Caco-2 (cell line): ENCODE data around the gene MRPL36. TPM values are rescaled to one million over a fixed set of nuclear protein-coding genes. Genes with fewer than 3 reads are reported as not detected.
A peak's percentile ranks its signal among the peaks of the same experiment; 100 is the strongest.

ENCODE experiments used
- BruUV-seq: library from RNA; stranded (reverse); fragments of 400-500 nt; replicated peaks from 2 replicates; lab custom pipeline; 2021; lab: Mats Ljungman, UMichigan
- CTCF ChIA-PET: fragments of 300-600 bp; sonication (Branson Sonifier 250); formaldehyde crosslinking; loops from one replicate; lab custom pipeline; 2022; ENCODE audit warnings: antibody characterized with exemption; lab: Charles Lee
- POLR2A ChIA-PET: fragments of 300-600 bp; sonication (Branson Sonifier 250); formaldehyde crosslinking; loops from one replicate; lab custom pipeline; 2022; ENCODE audit warnings: antibody characterized with exemption; lab: Charles Lee
- DNase-seq, 2 experiments: peaks; one replicate each; pipeline versions ENCODE4 v3.0.0 to v3.0.0-alpha.2; 2020 to 2022
- H3K27me3 ChIP-seq: replicated peaks from 2 replicates; pipeline ENCODE4 v1.6.0; 2011; ENCODE audit warnings: low read length; ENCODE audit not compliant: control insufficient read depth, insufficient read depth
- H3K36me3 ChIP-seq: 2 replicates; pipeline ENCODE4 v1.5.1; 2011; ENCODE audit warnings: low read length; ENCODE audit not compliant: control insufficient read depth, insufficient read depth
- H3K4me1 ChIP-seq: fragments of 250-450 bp; sonication (Bioruptor Pico); 2 replicates; pipeline ENCODE4 v1.5.1; 2020; ENCODE audit warnings: mild to moderate bottlenecking
- H3K4me3 ChIP-seq: 2 replicates; pipeline ENCODE4 v1.5.1; 2011; ENCODE audit warnings: low read depth, mild to moderate bottlenecking, control low read depth, low read length
- H3K9me3 ChIP-seq: fragments of 250-450 bp; sonication (Bioruptor Pico); 2 replicates; pipeline ENCODE4 v1.5.1; 2020; ENCODE audit warnings: mild to moderate bottlenecking, moderate library complexity
- H3K27ac Mint-ChIP-seq: one replicate; pipeline ENCODE4 v1.8.0; 2022; ENCODE audit warnings: mixed read lengths; ENCODE audit not compliant: unreplicated experiment
- H3K27me3 Mint-ChIP-seq: one replicate; pipeline ENCODE4 v1.8.0; 2022; ENCODE audit warnings: mixed read lengths; ENCODE audit not compliant: insufficient read depth, unreplicated experiment
- H3K36me3 Mint-ChIP-seq: one replicate; pipeline ENCODE4 v1.8.0; 2022; ENCODE audit warnings: mild to moderate bottlenecking, mixed read lengths; ENCODE audit not compliant: insufficient read depth, unreplicated experiment
- H3K4me1 Mint-ChIP-seq: one replicate; pipeline ENCODE4 v1.8.0; 2022; ENCODE audit warnings: low read depth, mixed read lengths; ENCODE audit not compliant: unreplicated experiment
- H3K4me3 Mint-ChIP-seq: one replicate; pipeline ENCODE4 v1.8.0; 2022; ENCODE audit warnings: mild to moderate bottlenecking, moderate library complexity, mixed read lengths; ENCODE audit not compliant: unreplicated experiment
- H3K9me3 Mint-ChIP-seq: one replicate; pipeline ENCODE4 v1.8.0; 2022; ENCODE audit warnings: mixed read lengths; ENCODE audit not compliant: unreplicated experiment
- intact Hi-C: fragments of 100-400 bp; cut with micrococcal nuclease; formaldehyde crosslinking; loops from one replicate; pipeline ENCODE4 v1.10.0; 2022; ENCODE audit not compliant: unreplicated experiment
- total RNA-seq: library from RNA; stranded (reverse); gene quantifications from 2 replicates; pipeline ENCODE4 v1.2.3, GENCODE V29; 2022
- TF ChIP-seq, protein P1 (sequence below), 2 experiments: fragments of 200-600 bp in 1 of 2; IDR thresholded peaks; 1 replicate in 1 of 2; 2 replicates in 1 of 2; pipeline versions ENCODE4 v1.5.1 to v1.8.0; 2011 to 2022; ENCODE audit warnings: antibody characterized with exemption in 1 of 2, control low read depth in 1 of 2, inconsistent platforms in 1 of 2, low read depth in 1 of 2, low read length in 1 of 2, mild to moderate bottlenecking in 1 of 2, moderate library complexity in 1 of 2; ENCODE audit not compliant: insufficient read depth in 1 of 2, severe bottlenecking in 1 of 2, unreplicated experiment in 1 of 2

Gene MRPL36
- total RNA-seq, 1 experiment from 2014 or later: 65.9 TPM

DNA sequence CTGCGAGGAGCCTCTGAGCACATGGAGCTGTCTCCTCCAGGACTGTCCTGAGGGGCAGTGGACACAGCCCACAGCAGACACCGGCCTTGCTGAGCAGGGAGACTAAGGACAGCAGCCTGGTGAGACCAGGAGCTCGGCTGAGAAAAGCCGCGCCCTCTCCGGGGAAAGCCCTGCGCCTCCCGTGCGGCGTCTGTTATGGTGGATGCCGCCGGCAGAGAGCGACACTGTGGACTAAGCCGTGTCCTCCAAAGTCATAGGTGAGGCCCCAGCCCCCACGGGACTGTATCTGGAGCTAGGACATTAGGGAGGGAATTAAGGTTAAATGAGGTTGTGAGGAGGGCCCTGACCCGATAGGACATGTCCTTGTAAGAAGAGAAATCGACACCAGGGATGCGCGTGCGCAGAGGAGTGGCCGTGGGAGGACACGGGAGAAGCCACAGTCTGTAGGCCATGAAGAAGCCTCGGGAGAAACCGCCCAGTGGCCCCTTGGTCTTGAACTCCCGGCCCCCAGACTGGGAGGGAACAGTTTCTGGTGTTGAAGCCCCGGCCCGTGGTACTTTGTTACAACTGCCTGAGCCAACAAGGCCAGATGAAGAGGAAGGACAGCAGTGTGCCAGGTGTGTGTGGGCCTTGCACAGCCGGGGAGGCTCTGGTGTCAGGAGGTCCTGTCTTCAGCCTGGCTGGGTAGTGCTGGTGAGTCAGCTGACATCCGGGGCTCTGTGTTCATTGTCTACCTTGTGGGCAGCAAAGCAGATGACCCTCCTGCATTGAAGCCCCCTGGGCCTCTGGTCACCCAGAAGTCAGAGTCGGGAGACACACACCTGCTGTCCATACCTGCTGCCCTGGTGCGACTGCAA, 22.1 kb downstream of the MRPL36 start:
- H3K27me3 ChIP-seq: no peaks in the 10 kb centered on the region
- intact Hi-C loops: no loop called here
- no peaks in the 10 kb centered on the region for H3K9me3 Mint-ChIP-seq
- TF ChIP-seq, protein P1, sequence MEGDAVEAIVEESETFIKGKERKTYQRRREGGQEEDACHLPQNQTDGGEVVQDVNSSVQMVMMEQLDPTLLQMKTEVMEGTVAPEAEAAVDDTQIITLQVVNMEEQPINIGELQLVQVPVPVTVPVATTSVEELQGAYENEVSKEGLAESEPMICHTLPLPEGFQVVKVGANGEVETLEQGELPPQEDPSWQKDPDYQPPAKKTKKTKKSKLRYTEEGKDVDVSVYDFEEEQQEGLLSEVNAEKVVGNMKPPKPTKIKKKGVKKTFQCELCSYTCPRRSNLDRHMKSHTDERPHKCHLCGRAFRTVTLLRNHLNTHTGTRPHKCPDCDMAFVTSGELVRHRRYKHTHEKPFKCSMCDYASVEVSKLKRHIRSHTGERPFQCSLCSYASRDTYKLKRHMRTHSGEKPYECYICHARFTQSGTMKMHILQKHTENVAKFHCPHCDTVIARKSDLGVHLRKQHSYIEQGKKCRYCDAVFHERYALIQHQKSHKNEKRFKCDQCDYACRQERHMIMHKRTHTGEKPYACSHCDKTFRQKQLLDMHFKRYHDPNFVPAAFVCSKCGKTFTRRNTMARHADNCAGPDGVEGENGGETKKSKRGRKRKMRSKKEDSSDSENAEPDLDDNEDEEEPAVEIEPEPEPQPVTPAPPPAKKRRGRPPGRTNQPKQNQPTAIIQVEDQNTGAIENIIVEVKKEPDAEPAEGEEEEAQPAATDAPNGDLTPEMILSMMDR (IDR thresholded peaks at IDR 0.05; ENCODE audit: insufficient read depth in 1 of 2, low read depth in 1 of 2, low read length in 1 of 2, severe bottlenecking in 1 of 2, unreplicated experiment in 1 of 2): no peak
- no peaks in the 10 kb centered on the region for H3K36me3 Mint-ChIP-seq
- H3K36me3 ChIP-seq: no peaks in the 10 kb centered on the region
- no peak overlapping the region for H3K4me3 ChIP-seq
- H3K9me3 ChIP-seq: no peaks in the 10 kb centered on the region
- peaks cover 7% of the 10 kb centered on the region for H3K27me3 Mint-ChIP-seq
- H3K4me3 Mint-ChIP-seq: no peak overlapping the region
- no peak for DNase-seq
- ChIA-PET CTCF (no interaction called here), POLR2A (no interaction called here)
- H3K4me1 Mint-ChIP-seq: no peaks in the 10 kb centered on the region
- BruUV-seq: no TSS peak
- no peaks in the 10 kb centered on the region for H3K4me1 ChIP-seq
- H3K27ac Mint-ChIP-seq: no peak overlapping the region

DNA sequence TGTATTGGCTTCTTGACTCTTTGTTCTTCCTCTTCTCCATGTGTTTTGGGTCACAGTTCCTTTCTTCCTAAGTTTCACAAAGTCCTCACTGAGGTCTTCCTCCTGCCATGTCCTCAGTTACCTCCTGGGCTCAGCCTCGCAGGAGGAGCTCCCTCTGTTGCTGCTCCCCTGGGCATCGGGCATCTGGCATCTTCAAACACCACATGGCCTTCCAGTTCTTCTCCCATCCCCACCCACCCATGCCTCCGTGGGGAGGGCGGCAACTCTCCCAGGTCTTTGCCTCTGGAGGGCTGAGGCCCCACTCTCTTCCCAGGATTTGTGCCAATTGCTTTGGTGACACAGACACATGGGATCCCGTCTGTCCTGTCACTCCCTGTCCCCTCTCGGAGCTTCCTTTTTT, 22.8 kb downstream of the MRPL36 start:
- Mint-ChIP-seq H3K27me3 (peaks cover 9% of the 10 kb centered on the region), H3K4me3 (no peak overlapping the region), H3K4me1 (no peaks in the 10 kb centered on the region), H3K9me3 (no peaks in the 10 kb centered on the region), H3K36me3 (no peaks in the 10 kb centered on the region), H3K27ac (no peak overlapping the region)
- peak in 1 of 2 experiments; percentile 19 for DNase-seq
- ChIA-PET CTCF (no interaction called here), POLR2A (no interaction called here)
- Histone ChIP-seq H3K27me3 (no peaks in the 10 kb centered on the region), H3K36me3 (no peaks in the 10 kb centered on the region), H3K4me3 (no peak overlapping the region), H3K4me1 (no peaks in the 10 kb centered on the region), H3K9me3 (no peaks in the 10 kb centered on the region)
- BruUV-seq: no TSS peak
- TF ChIP-seq, protein P1 (IDR thresholded peaks at IDR 0.05; ENCODE audit: insufficient read depth in 1 of 2, low read depth in 1 of 2, low read length in 1 of 2, severe bottlenecking in 1 of 2, unreplicated experiment in 1 of 2): no peak
- intact Hi-C loops: no loop called here

DNA sequence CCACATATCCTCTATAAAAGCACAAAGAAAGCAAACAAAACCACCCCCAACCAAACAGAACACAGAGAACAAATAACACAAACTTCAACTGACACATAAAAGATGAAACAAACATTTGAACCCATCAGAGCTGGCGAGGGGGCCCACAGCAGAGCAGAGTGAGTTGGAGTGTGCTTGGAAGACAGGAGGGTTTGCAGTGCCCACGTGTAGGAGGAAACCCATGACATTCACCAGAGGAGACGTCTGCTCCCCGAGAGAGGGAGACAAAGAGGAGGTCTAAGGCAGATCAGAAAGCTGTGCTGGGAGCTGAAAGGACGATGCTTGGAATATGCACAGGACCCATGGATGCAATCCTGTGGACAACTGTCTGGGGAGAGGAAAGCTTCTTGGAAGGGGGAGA, 27.0 kb downstream of the MRPL36 start:
- Mint-ChIP-seq H3K4me3 (no peak overlapping the region), H3K36me3 (no peaks in the 10 kb centered on the region), H3K27ac (no peak overlapping the region), H3K4me1 (no peaks in the 10 kb centered on the region), H3K27me3 (peaks cover 12% of the 10 kb centered on the region), H3K9me3 (no peaks in the 10 kb centered on the region)
- POLR2A ChIA-PET: no interaction called here
- no peaks in the 10 kb centered on the region for H3K36me3 ChIP-seq
- intact Hi-C loops: no loop called here
- CTCF ChIA-PET: interaction anchor here (0.6 kb wide), 2 partner anchors 9 to 481 kb away, joined by 3 to 4 read pairs; no protein-coding TSS in a partner anchor
- no peak overlapping the region for H3K4me3 ChIP-seq
- TF ChIP-seq, protein P1 (IDR thresholded peaks at IDR 0.05; ENCODE audit: insufficient read depth in 1 of 2, low read depth in 1 of 2, low read length in 1 of 2, severe bottlenecking in 1 of 2, unreplicated experiment in 1 of 2): peak in 1 of 2 experiments; percentile 59
- DNase-seq: peak; percentile 25 to 40
- BruUV-seq: no TSS peak
- no peaks in the 10 kb centered on the region for H3K4me1 ChIP-seq
- no peaks in the 10 kb centered on the region for H3K27me3 ChIP-seq
- H3K9me3 ChIP-seq: no peaks in the 10 kb centered on the region
